Amniotic epithelial cell (primary cell): ENCODE measurements around the gene BLACAT1.
"Not testable (repeated sequence)": the region's sequence is repeated elsewhere in the genome, so short reads cannot be mapped to it uniquely, and the experiment has no call there.

Source experiments
- DNase-seq: peaks from one replicate; pipeline ENCODE4 v3.0.0-alpha.2; 2010; ENCODE audit warnings: low read depth

BLACAT1 gene

DNA sequence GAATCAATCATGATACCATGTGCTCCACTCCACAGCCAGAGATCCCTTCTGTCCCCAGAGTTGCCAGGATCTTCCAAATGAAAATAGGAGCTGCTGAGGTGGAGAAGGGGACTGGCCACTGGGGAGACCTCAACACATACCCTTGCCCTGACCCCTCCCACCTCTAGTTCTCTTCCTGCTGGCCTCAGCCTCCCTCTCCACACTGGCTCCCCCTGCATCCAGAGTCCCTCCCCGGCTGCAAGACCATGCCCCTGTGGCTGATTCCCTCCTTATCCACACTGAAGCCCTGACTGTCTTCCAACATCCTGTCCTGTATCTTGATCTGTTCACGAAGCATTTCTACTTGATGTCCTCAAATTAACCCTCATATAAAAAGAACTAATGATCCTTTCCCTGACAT, 27.5 kb upstream of the BLACAT1 start:
- no peak for DNase-seq

DNA sequence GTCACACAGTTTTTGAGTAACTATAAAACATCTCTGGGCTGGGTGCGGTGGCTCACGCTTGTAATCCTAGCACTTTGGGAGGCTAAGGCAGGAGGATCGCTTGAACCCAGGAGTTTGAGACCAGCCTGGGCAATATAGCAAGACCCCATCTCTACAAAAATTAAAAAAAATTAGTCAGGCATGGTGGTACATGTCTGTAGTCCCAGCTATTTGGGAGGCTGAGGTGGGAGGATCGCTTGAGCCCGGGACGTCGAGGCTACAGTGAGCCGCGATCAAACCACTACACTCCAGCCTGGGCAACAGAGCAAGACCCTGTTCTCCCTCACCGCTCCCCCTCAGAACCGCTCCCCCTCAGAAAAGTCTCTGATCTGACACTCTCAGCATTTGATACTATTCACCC, 26.7 kb upstream of the BLACAT1 start:
- DNase-seq, result not testable (repeated sequence)

DNA sequence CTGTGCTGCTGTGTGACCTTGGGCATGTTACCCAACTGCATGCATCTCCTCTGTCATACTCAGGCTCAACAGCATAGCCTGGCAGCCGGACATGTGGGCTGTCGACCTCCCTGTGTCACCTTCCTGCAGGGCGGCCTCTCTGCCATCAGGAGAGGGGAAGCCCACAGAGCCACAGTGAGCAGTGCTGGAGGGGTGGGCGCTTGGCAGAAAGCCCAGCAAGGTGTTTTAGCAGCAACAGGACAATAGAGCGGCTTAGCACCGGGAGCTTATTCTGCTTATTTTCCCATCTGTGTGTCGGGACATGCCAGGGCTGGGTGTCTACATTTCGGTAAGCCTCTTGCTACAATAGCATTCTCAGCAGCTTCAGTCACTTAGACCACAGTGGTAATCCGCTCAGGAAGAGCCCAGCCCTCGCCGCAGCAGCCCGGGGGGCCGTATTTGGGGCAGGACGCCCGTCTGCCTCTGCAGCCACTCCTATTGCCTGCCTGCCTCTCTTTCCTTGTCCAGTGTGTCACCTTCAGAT, 25.8 kb upstream of the BLACAT1 start:
- DNase-seq, result no peak

DNA sequence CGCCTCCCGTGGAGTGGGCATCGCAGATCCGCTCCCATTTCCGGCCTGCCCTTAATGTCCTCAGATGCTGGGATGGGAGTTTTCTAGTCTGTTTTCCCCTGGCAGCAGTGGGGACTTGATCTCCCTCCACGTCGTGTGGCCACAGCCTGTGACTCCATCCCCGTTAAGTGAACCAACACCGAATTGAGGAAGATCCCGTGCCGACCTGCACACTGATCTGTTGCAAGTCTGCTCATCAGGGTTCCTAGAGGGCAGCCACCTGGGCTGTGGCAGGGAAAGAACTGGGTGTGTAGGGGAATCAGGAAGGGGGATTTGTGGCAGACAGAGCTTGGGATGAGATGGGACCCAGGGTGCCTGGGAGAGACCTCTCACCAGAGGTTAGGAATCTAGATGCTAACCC, 25.4 kb upstream of the BLACAT1 start:
- DNase-seq, result no peak

DNA sequence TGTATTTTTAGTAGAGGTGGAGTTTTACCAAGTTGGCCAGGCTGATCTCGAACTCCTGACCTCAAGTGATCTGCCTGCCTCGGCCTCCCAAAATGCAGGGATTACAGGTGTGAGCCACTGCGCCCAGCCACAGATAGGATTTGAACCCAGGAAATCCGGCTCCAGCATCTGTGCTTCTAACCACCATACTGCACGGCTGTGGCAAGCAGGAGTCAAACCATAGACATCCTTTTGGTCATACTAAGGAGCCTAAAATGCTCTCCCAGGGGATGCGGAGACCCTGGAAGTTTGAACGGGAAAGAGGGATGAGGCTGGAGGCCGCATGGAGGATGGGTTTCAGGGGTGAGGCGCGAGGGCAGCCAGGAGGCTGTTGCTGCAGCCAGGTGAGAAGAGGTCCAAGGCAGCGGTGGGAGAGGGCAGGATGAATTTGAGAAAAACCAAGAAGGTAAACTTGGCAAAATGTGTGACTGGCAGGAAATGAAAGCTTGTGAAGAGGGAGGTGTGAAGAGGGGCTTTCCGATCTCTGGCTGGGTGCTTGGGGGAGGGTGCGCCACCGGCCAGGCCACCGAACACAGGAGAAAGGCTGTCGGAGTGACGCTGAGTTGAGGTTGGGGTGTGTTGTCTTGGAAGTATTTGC, 24.6 kb upstream of the BLACAT1 start:
- no peak for DNase-seq

DNA sequence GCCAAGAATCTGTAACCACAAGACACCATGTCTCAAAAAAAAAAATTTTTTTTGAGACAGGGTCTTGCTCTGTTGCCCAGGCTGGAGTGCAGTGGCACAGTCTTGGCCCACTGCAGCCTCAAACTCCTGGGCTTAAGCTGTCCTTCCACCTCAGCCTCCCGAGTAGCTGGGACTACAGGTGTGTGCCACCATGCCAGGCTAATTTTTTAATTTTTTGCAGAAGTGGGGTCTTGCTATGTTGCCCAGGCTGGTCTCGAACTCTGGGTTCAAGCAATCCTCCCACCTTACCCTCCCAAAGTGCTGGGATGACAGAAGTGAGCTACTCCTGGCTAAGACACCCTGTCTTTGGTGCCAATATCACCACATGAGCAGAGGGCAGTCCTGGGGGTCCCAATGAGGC, 23.1 kb upstream of the BLACAT1 start:
- DNase-seq, result not testable (repeated sequence)

DNA sequence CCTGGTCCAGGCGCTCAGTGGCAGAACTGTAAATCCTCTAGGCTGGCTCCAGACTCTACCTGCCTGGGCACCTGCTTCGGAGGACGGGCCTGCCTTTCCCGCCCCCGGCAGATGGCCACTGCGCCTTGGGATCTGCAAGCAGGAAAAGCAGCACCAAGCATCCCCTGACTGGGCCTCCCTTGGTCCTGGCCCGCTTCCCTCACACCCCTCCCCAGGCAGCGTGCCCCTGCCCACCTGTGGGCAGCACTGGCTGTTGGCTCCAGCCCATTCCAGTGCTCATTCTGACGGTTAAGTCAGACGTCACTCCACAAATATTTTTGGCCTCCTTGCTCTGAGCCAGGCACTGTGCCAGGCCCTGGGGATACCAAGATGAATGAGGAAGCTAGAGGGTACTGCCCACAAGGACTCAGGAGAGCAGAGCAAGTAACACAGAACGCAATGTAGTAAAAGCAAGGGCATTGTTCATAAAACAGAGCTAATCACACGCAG, 22.0 kb upstream of the BLACAT1 start:
- peak; percentile 86 for DNase-seq

DNA sequence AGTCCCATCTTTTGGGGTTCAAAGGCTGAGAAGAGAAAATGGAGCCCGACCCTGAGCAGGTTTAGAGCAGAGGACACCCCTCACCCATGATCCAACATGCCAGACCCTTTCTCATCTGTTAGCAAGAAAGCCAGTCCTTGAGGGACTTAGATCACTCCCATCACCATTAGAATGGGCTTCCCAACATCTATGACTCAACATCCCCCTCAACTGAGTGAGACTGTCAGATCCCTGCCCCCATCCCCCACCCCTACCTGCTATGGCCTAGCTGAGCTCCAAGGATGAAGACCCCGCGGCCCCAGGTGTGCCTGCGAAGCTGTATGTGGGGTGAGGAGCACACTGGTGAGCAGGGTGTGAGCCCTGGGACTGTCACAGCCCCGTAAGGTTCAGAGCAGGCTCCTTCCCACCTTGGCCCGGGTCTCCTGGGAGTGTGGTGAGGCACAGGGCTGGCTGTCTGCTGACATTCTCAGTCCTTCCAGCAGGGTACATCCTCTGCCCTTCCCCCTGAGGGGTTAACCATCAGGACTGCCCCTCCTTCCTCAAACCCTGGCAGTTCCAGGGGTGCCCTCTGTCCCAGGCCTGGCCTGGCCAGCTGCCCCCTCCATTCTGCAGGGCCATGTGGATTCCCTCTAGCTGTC, 21.4 kb upstream of the BLACAT1 start:
- no peak for DNase-seq

DNA sequence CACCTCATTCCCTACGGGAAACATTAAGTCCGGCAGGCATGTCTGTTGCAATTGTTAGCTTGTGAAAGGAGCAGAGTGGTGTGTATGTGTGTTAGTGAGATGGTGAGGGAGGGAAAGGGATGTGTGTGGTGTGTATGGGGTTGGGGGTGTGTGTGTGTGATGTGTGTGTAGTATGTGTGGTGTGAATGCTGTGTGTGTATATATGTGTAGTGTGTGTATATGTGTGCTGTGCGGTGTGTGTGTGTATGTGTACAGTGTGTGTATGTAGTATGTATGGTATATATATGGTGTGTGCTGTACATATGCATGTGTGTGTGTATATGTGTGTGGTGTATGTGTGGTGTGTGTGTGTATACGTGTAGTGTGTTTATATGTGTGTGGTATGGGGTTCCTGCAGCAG, 20.8 kb upstream of the BLACAT1 start:
- no peak for DNase-seq

DNA sequence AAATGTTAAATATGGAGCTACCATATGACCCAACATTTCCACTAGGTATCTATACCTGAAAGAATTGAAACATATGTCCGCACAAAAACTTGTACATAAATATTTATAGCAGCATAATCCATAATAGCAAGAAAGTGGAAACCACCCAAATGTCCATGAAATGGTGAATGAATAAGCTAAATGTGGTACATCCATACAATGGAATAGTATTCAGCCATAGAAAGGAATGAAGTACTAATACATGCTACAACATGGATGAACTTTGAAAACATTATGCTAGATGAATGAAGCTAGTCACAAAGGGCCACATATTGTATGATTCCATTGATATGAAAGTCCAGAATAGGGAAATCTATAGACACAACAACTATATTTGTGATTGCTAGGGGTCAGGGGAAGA, 20.0 kb upstream of the BLACAT1 start:
- DNase-seq, result no peak

DNA sequence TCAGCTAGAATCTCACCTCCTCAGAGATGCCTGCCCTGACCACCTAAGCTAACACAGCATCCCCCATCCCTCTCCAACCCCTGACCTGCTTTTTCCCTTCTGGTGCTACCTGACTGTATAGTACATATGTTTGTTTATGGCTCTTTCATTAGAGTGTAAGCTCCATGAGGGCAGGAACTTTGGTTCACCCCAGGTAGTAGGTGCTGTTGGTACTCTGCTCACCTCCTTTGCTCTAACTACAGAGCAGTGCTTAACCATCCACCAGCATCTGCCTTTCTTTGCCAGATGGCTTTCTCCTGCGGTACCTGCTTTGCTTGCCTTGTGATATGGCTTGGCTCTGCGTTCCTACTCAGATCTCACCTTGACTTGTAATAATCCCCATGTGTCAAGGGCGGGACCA, 18.7 kb upstream of the BLACAT1 start:
- no peak for DNase-seq

DNA sequence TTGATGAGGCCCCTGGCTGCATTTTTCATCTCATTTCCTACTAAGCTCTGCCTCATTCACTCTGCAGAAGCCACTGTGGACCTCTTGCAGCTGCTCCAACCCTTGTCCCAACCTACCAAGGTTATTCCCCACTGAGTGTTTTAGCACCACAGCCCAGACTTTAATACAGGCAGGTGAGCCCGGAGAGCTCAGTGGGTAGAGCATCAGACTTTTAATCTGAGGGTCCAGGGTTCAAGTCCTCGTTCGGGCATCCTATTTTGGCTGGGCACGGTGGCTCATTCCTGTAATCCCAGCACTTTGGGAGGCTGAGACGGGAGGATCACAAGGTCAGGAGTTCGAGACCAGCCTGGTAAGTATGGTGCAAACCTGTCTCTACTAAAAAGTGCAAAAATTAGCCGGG, 18.1 kb upstream of the BLACAT1 start:
- DNase-seq, result no peak

DNA sequence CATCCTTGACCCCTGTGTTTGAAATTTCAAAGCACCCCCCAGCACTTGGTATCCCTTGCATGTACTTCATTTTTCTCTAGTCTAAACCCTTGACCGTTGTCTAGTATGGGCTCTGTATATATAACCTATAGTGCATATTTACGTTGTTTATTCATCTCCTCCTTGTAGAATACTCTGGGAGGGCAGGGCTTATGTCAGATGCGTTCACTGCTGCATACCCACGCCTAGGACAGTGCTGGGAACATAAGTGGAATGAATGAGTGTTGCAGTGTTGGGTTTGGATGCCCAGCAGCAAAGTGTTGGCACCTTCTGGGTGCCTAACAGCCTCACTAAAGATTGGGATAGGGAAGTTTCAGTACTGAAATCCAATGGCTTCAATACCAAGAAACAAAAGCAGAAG, 17.6 kb upstream of the BLACAT1 start:
- DNase-seq, result no peak

DNA sequence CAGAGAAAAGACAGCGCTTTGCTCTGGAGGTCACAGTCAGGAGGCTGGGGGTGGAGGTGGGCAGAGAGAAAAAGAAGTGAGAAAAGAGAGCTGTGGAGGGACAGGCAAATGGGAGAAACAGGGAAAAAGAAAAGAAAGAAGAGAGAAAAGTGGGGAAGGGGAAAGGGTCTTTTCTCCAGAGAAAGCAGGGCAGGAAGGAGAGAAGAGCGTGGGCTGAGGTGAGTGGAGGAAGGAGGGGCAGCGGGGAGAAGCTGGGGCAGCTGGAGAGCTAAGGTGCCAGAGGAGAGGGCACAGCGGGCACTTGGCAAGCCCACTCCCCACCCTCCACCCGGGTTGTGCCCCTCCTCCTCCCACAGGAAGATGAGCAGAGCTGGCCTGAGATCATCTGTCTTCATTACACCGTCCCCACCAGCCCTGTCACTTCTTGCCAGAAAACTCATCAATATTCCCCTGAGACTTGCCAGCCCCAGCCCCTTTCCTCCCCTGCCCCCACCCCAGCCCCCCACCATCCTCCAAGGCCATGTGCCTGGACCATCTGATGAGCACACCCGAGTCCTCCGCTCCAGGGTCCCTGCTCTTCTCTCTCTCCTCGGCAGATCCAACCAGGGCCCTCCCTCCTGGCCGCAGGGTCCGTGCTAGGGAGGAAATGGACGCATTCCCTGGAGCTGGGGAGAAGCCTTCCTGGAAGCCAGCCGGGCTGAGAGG, 17.0 kb upstream of the BLACAT1 start:
- no peak for DNase-seq

DNA sequence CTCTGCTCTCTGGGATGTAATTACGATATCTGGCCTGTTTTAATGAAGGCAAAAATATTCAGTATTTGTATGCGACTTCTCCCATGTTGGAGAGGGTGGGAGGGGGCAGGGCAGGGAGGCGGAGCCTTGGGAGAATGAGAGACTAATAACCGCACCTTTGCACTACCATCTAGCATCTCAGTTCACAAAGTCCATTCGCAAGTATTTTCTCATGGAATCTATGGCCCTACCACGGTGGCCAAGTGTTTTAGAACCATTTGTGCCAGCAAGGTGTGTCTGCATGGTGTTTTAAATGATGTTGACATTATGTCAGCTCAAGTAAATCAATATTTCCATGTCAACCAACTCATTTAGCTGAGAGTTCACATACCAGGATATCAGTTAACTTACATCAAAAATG, 14.3 kb upstream of the BLACAT1 start:
- no peak for DNase-seq

DNA sequence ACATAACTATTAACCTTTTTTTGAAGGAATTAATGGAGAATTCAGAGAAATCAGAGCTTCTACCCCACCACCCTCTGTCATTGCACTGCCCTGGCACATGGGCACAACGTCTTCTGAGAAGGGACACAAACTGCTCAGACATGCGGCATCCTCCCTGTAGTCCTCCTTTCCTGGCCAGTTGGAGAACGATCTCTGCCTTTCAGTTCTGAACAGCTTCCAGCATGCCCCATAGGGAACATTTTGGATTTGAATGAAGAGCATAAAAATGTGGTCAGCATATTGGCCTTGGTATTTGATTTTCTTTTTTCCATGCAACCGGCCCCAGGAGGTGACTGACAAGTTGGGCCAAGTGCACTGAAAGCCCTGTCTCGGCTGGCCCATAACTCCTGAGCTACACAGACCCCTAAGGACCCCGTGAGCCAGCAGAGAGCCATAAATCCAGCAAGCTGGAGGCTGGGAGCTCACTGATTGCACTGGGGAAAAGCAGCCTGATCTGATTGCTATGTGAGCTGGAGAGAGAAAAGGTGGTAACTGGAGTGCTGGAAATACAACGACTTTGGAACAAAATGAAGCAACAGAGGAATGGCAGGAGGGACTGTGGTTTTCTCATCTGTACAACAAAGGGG, 10.9 kb upstream of the BLACAT1 start:
- DNase-seq, result no peak

DNA sequence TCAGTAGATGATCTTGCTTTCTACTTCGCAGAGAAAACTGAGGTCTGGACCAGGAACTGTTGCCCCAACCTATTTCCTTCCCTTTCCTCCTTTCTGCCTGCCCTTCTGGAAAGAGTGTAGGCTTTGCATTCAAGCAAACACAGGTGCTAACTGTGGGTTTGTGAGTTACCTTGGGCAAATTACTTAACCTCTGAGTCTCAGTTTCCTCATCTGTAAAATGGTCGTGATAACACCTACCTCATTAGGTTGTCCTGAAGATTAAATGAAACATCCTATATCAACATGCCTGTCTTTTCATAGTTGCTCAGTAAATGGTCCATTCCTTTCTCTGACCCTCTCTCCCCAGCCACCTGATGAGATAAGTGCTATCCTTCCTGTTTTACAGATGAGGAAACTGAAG, 9.5 kb upstream of the BLACAT1 start:
- no peak for DNase-seq

DNA sequence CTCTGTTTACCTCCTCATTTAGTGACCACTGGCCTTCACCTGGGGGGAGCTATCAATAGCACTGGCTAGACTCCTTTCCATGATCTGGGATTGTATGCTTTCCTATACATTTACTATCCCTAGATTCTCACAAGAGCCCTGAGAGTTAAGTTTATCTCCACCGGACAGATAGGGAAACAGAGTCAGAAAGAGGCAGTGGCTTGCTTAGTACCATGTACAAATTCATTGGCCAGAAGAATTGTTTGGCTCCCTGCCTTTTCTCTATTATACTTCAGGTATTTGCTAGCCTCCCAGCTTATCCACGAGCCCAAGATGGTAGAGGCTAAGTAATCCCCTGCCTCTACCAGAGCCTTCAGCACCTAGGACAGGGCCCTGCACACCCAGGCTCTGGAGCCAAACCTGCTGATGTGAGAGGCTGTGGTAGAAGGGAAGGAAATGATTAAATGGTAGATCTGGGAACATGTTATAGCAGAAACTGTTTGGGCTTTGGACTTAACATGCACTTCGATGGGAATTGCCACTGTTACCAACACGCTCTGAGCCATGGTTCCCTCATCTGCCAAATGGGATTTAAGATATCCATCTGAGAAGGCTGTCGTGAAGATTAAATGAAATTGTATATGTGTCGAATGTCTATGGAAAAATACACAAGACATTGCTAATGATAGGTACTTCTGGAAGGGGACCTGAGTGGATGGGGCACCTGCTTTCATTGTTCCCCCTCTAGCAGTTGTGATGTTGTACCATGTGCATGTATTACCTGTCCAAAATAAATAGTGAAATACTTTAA, 3.1 kb upstream of the BLACAT1 start:
- DNase-seq, result peak; percentile 65

DNA sequence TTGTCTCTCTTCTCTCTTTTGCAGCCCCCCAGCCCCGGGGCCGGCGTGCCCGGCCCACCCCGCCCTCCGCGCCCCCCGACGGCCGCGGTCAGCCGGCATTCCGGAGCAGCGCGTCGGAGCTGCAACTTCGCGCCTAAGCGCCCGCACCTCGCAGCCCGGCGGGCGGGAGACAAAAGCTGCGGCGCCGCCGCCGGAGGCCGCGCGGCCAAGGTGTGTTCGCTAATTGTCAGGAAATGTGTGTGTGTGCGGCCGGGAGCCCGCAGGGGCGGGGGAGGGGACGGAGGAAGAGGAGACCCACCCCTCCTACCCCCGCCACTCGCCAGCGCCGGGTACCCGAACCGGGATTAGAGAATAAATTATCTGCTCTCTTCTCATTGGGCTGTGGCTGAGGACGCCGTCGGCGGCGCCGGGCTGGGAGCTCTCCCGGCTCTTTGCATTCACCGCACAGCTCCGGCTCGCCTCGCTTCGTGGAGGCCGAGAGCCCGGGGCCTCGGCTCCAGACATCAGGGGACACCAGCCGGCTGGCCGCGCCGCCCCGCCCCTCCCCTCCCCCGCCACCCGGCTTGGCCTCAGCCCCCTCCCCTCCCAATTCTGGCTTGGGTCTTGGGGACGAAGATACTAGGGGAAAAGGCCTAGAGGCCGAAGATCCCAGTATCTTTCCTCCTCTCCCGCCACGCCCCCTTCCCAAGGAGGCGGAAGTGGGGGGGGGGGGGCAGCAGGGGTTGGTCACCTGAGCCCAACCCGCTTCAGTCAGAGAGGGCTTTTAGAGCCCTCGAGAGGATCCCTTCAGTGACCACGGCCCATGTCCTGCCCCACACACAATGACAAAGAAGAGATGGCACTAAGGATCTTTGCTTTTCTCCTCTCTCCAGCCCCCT, 1.3 kb upstream of the BLACAT1 start:
- DNase-seq, result no peak

DNA sequence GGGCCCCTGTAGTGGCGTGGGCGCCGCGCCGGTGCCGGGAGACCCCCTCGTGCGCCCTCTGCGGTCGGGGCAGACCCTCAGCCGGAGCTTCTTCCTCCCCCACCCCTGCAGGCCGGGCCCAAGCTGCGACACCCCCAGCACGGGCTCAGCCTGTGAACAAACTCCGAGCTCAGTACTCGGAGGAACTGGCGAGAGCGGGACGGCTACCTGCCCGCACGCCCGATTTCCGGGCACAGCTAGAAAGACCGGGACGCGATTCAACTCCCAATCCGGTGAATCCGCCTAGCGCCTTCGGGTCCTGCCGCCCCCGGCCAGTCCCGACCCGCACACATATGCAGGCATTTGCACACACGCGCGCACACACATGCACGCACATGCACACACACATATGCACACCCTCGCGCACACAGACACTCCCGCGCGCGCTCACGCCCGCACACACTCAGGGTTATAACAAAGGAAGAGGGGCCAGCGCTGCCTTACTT, 580 bp upstream of the BLACAT1 start:
- no peak for DNase-seq

DNA sequence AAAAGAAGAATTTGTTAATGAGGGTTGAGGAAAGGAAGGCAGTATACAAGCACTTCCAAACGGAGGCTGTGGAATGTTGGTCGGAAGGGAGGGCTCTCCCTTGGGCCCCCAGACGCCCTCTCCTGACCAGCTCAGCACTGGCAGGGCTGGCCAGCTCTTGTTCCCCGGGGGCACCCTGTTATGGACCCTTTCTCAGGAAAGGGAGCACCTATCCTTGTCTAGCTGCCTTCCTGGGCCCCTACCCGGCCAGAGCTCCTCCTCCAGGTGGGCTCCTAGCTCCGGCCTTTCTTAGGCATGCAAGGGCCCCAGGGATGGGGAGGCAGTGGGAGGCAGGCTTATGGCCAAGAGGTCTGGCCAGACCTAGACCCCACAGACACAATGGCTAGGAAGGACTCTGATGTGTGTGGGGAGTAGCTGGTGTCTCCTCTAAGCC, 926 bp downstream of the BLACAT1 start:
- no peak for DNase-seq
